Raji (cell line): ENCODE data around the gene GALNT18.

ENCODE experiments used
- POLR2A ChIP-seq: IDR thresholded peaks from 2 replicates; pipeline ENCODE4 v1.6.1; 2011; ENCODE audit warnings: low read depth, low read length, control low read depth; ENCODE audit not compliant: insufficient read depth

Gene GALNT18

DNA sequence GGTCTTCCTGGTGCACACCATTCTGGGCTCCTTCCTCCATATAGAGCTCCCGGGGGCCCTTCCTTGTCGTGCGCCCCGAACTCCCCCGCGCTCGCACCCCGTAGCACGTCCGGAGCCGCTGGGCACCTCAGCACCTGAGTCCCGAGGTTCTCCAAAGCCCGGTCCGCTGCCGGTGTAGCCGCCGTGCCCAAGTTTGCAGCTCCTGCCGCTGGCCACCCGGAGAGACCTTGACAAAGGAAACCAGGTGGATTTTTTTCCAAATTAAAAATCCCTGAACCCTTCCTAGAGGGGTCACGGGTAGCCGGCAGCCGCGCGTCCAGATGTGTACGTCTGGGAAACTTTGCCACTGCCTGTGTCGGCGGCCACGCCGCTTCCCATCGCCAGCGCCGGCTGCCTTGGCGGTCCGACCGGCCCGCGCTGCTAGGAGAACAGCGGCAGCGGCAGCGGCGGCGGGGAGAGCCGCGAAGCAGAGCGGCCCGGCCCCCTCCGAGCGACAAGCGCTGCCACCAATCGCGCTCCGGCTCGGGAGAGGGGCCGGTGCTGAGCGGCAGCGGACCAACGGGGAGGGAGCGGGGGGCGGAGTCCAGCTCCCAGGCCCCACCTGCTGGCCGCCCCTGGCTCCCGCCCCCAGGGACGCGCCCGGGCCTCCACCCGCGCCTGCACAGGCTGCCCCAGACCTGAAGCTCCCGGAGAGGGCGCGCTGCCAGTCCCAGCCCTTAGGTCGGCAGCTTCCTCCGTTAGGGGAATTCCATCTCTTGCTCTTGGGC, at the start of gene GALNT18:
Gene GALNT18 (minus strand): TSS at position 433 of the 767 bp plus-strand sequence.
- peak; percentile 56 for TF ChIP-seq POLR2A

GRCh38 chr11:11670574-11670973, 48.8 kb upstream of the GALNT18 start:
- no peak for TF ChIP-seq POLR2A

GRCh38 chr11:11669233-11669846, 47.5 kb upstream of the GALNT18 start:
- no peak for TF ChIP-seq POLR2A

GRCh38 chr11:11668781-11669180, 47.0 kb upstream of the GALNT18 start:
- TF ChIP-seq POLR2A: no peak

GRCh38 chr11:11668274-11668673, 46.5 kb upstream of the GALNT18 start:
- TF ChIP-seq POLR2A: no peak

DNA sequence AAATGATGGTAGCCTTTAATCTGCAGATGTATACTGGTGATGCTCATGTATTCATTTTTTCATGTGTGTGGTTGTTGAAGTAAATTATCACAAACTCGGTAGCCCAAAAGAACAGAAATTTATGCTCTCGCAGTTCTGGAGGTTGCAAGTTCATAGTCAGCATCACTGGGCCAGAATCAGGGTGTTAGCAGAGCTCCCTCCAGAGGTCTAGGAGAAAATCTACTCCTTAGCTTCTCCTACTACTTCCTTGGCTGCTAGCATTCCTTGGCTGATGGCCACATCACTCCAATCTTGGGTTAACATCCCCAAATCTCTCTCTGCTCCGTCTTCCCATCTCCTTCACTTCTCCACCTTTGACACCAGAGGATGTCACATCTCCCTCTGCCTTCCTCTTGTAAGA, 45.3 kb upstream of the GALNT18 start:
- no peak for TF ChIP-seq POLR2A

- no peak for TF ChIP-seq POLR2A
Measured at GRCh38 chr11:11665407-11665806, 43.6 kb upstream of the GALNT18 start.

DNA sequence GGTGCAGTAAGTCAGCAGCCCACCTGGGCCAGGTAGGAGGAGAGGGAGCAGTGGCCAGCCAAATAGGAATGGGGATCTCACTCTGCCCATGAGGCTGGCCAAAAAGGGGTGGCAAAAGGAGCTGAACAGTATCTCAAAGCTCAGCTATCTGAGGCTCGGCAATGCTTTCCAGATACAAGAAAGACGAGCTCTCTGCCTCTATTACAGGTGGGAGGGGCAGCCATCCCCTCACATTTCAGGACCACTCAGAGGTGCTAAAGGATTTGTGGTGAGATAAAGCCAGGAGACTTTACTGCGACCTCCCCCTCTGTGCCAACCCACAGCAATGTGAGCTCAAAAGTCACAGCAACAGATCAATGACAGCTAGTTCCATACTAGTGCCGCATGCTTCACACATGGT, 42.1 kb upstream of the GALNT18 start:
- TF ChIP-seq POLR2A: no peak

- TF ChIP-seq POLR2A: no peak
Measured at GRCh38 chr11:11662578-11662977, 40.8 kb upstream of the GALNT18 start.

DNA sequence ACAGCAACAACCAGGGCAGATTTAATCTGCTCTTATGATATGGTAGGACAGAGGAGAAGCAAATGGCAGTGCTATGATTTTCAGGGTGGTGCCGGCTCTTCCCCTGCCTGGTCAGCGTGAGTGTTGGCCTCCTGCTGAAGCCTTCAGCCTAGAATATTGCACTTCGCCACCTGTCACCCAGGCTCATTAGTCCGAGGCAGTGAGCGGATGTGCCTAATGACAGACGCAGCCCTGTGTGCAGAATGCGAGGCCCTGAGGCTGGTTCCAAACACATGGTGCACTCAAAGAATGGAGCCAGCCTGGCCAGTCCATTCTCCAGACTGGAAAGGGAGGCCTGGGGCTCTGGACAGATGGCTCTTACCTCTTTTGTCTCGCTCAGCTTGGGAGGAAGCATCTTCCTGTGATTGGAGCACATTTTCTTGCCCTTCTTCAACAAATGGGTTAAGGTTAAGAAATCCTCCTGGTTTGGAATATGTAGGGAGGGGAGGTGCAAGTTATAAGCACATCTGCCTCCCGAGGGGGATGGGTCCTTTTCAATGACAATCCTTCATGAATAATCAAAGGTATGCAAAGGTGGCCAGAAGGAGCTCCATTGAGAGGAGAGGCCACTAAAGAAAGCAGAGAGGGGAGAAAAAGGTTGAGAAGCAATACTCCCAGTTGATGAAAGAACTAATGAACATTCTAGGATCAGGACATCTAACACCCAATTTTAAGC, 39.7 kb upstream of the GALNT18 start:
- no peak for TF ChIP-seq POLR2A

DNA sequence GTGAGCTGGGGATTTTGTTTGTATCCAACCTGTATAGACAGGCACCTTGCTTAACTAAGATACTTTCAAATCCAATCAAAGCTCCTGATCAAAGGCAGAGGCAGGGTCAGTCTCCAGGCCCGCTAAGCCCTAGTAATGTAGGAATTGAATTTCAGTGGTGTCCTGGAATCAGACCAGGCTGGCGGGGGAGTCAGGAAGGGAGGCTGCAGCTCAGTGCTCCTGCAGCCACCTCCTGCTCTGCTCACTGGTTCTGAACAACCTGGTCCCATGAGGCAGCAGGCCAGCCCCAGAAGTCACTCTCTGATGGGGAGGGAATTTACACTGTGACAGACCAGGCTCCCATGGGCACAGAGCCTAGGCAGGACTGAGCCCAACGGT, 38.5 kb upstream of the GALNT18 start:
- TF ChIP-seq POLR2A: no peak

- TF ChIP-seq POLR2A: no peak
Measured at GRCh38 chr11:11659567-11660362, 38.0 kb upstream of the GALNT18 start.

GRCh38 chr11:11657218-11657955, 35.6 kb upstream of the GALNT18 start:
- TF ChIP-seq POLR2A: no peak

- no peak for TF ChIP-seq POLR2A
Measured at GRCh38 chr11:11641581-11641980, 19.8 kb upstream of the GALNT18 start.

DNA sequence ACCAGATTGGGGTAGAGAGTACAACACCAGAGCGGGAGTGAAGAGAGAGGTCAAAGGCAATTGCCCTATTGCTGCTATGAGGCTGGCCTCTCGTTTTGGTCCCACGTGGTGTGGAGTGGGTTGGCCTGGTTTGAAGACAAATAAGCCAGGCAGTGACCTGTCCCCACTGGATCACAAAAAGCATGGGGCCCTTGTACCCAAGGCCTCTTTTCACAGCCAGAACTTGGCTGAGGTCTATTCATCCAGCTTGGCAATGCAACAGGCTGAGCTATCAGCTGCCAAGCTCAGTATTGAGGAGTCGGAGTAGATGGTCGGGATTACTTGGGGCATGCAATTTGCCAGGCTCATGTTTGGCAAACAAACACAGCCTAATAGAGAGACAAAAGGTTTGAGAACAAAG, 19.2 kb upstream of the GALNT18 start:
- no peak for TF ChIP-seq POLR2A
